GM12878 (cell line): ENCODE data around the gene UROC1. TPM values are rescaled to one million over a fixed set of nuclear protein-coding genes. Genes with fewer than 3 reads are reported as not detected.

Experiments
- ATAC-seq: fragments of 200-7000 bp; cut with Tn5 transposase; 3 replicates; pipeline ENCODE4 v1.9.1; 2020; ENCODE audit warnings: mild to moderate bottlenecking, moderate library complexity
- BruUV-seq: library from RNA; stranded (reverse); fragments of 400-500 nt; replicated peaks from 2 replicates; lab custom pipeline; 2021; lab: Mats Ljungman, UMichigan
- CTCF ChIA-PET: fragments of 300-600 bp; sonication (Branson Sonifier 250); formaldehyde crosslinking; extraction: SDS; loops from one replicate; lab custom pipeline; 2021; ENCODE audit warnings: inconsistent platforms; lab: Yijun Ruan, JAX
- POLR2A ChIA-PET: fragments of 350-600 bp; formaldehyde crosslinking; extraction: SDS; loops from one replicate; lab custom pipeline; 2021; ENCODE audit warnings: inconsistent platforms; lab: Charles Lee
- RAD21 ChIA-PET: fragments of 300-600 bp; sonication (Branson Sonifier 250); formaldehyde crosslinking; loops from one replicate; lab custom pipeline; 2023; ENCODE audit warnings: antibody characterized with exemption; ENCODE audit not compliant: unreplicated experiment; lab: Charles Lee
- SMC1A ChIA-PET: fragments of 300-600 bp; sonication (Branson Sonifier 250); formaldehyde crosslinking; loops from one replicate; lab custom pipeline; 2023; ENCODE audit not compliant: unreplicated experiment, uncharacterized antibody; lab: Charles Lee
- DNase-seq: peaks from one replicate; pipeline ENCODE4 v3.0.0-alpha.2; 2011; ENCODE audit warnings: low read depth, low spot score
- FAIRE-seq: peaks from 3 replicates; lab custom pipeline; 2011; peaks lifted over from hg19 to GRCh38; lab: Jason Lieb, UNC
- H2AFZ ChIP-seq: 2 replicates; pipeline ENCODE4 v1.6.0; 2011; ENCODE audit warnings: low read depth, low read length, control low read depth; ENCODE audit not compliant: control insufficient read depth
- H3K27ac ChIP-seq: 2 replicates; pipeline ENCODE4 v1.5.1; 2011; ENCODE audit warnings: control low read depth; ENCODE audit not compliant: control insufficient read depth, insufficient read depth
- H3K27me3 ChIP-seq, 2 experiments: replicated peaks in 1 of 2; 2 replicates each; pipeline versions ENCODE4 v1.6.0 to v1.6.1; 2011; ENCODE audit warnings: low read length in 1 of 2; ENCODE audit not compliant: control insufficient read depth in 2 of 2, insufficient read depth in 2 of 2
- H3K36me3 ChIP-seq, 2 experiments: 2 replicates each; pipeline ENCODE4 v1.5.1; 2011; ENCODE audit warnings: low read length in 1 of 2; ENCODE audit not compliant: control insufficient read depth in 2 of 2, insufficient read depth in 2 of 2
- H3K4me1 ChIP-seq: 2 replicates; pipeline ENCODE4 v1.6.1; 2011; ENCODE audit warnings: mild to moderate bottlenecking, low read length, moderate library complexity, mixed read lengths; ENCODE audit not compliant: control insufficient read depth, insufficient read depth
- H3K4me2 ChIP-seq: 2 replicates; pipeline ENCODE4 v1.6.0; 2011; ENCODE audit warnings: control low read depth; ENCODE audit not compliant: control insufficient read depth, insufficient read depth
- H3K4me3 ChIP-seq: fragments of 200-600 bp; sonication (generic); 2 replicates; pipeline ENCODE4 v1.5.1; 2016
- H3K79me2 ChIP-seq: 2 replicates; pipeline ENCODE4 v1.6.0; 2011; ENCODE audit warnings: low read length; ENCODE audit not compliant: control insufficient read depth, insufficient read depth
- H3K9ac ChIP-seq: 2 replicates; pipeline ENCODE4 v1.8.0; 2011; ENCODE audit warnings: low read length, control low read depth, mixed read lengths; ENCODE audit not compliant: control insufficient read depth, insufficient read depth
- H3K9me3 ChIP-seq: replicated peaks from 3 replicates; pipeline ENCODE4 v1.5.1; 2011; ENCODE audit warnings: mild to moderate bottlenecking, low read length; ENCODE audit not compliant: control insufficient read depth, insufficient read depth
- H4K20me1 ChIP-seq: 2 replicates; pipeline ENCODE4 v1.6.0; 2011; ENCODE audit not compliant: control insufficient read depth, insufficient read depth
- NR2C2 ChIP-seq: IDR thresholded peaks from 2 replicates; pipeline ENCODE4 v1.6.1; 2011; ENCODE audit warnings: borderline replicate concordance, low read depth; ENCODE audit not compliant: control insufficient read depth, insufficient read length
- RAD21 ChIP-seq: IDR thresholded peaks from 2 replicates; pipeline ENCODE4 v1.6.1; 2011; ENCODE audit warnings: mild to moderate bottlenecking, low read depth, low read length, moderate library complexity; ENCODE audit not compliant: insufficient read depth
- WGBS: methylation state at CpG from one replicate; pipeline ENCODE4 v1.1.6; 2016; ENCODE audit warnings: low lambda C conversion rate; ENCODE audit not compliant: insufficient replicate concordance, insufficient coverage; ENCODE audit errors: missing lambda C conversion rate; 5-methylcytosine and 5-hydroxymethylcytosine counted together
- in situ Hi-C: fragments of 300-500 bp; cut with MboI; formaldehyde crosslinking; loops from 9 replicates; pipeline ENCODE4 v1.14.3; 2018; ENCODE audit warnings: mixed read lengths
- intact Hi-C: fragments of 100-400 bp; cut with micrococcal nuclease; formaldehyde crosslinking; loops from one replicate; pipeline ENCODE4 v1.14.2; 2022; ENCODE audit not compliant: unreplicated experiment
- polyA plus RNA-seq, 11 experiments: library from polyadenylated mRNA; depleted of rRNA in 4 of 11; unstranded in 6 of 11; stranded (reverse) in 5 of 11; fragments of >200 nt; fragmentation: Nextera tagmentation in 4 of 11; fragmentation: Illumina TruSeq in 1 of 11; extraction: Ambion mirVana in 4 of 11; extraction: Trizol in 1 of 11; gene quantifications; 1 replicate in 1 of 11; 2 replicates in 10 of 11; pipeline versions ENCODE4 v1.2.1 to v1.2.3, GENCODE V29; 2011 to 2016; ENCODE audit warnings: inconsistent platforms in 2 of 11, missing spikeins in 2 of 11, low read depth in 1 of 11
- small RNA-seq: library from RNA; depleted of rRNA; stranded (forward); fragments of <200 nt; gene quantifications from one replicate; pipeline ENCODE3, GENCODE V24; 2014
- total RNA-seq, 4 experiments: library from RNA; depleted of rRNA in 3 of 4; stranded (reverse); fragments of >200 nt in 3 of 4; fragmentation: Illumina TruSeq in 1 of 4; extraction: Trizol in 1 of 4; gene quantifications; 2 replicates each; pipeline versions ENCODE4 v1.2.1 to v1.2.3, GENCODE V29; 2013 to 2021

Gene UROC1
- total and polyA plus RNA-seq, 10 of the 15 experiments (the other 5 are each of a cell fraction or from before 2014, with no cell fraction given) = 0.04 TPM; not detected in 9

- Histone ChIP-seq H3K79me2 (no peaks in the 10 kb centered on the region), H2AFZ (no peak overlapping the region), H3K27ac (no peak overlapping the region), H3K36me3 (no peaks in the 10 kb centered on the region; a peak in 1 of 4 replicates), H3K4me1 (peaks cover 8% of the 10 kb centered on the region), H3K4me3 (no peak overlapping the region)
- in situ Hi-C loops (no loop called here), intact Hi-C loops (no loop called here)
- ChIA-PET CTCF (no interaction called here), SMC1A (interaction anchor here (1.4 kb wide), 1 partner anchor 41 kb away, joined by 5 read pairs; no protein-coding TSS in a partner anchor)
- no peak for ATAC-seq
- no peak for TF ChIP-seq NR2C2
- no peak for TF ChIP-seq RAD21
- TF ChIP-seq, all 136 proteins: peak for 0
- 73% methylated on average over 4 of the region's 4 CpGs for WGBS
- ChIA-PET POLR2A (no interaction called here), RAD21 (no interaction called here)
- peaks cover 2% of the 10 kb centered on the region; the same call in 1 of the 3 replicates for H3K9me3 ChIP-seq
- H3K4me2 ChIP-seq = no peak overlapping the region
- BruUV-seq = no TSS peak
- DNase-seq (no peak), FAIRE-seq (no peak)
- H3K9ac ChIP-seq = no peak overlapping the region
- H4K20me1 ChIP-seq = no peaks in the 10 kb centered on the region
- no peaks in the 10 kb centered on the region for H3K27me3 ChIP-seq
Measured at GRCh38 chr3:126432361-126433104, 85.0 kb downstream of the UROC1 start.

Small RNA genes lying within 50 kb of the gene (small RNA-seq; reads per million reads assigned to genes)
- gene RNA5SP138 = 0.16 reads per million

Other genes starting within 250 kb of the UROC1 start
- not detected in 2 replicates for gene KLF15, start 160.4 kb downstream of the UROC1 start, total RNA-seq (2014; rRNA removed)
- gene KLF15, start 160.4 kb downstream of the UROC1 start, total RNA-seq (2014; rRNA removed; fragmentation: Illumina TruSeq; extraction: Trizol) = not detected in 2 replicates
- gene KLF15, start 160.4 kb downstream of the UROC1 start, total RNA-seq (2021) = 0.15 TPM in 1 of 2 replicates, not detected in the other
- not detected in 2 replicates for gene KLF15, start 160.4 kb downstream of the UROC1 start, polyA plus RNA-seq (2011; rRNA removed)
- not detected in 2 replicates for gene KLF15, start 160.4 kb downstream of the UROC1 start, polyA plus RNA-seq (2014; fragmentation: Illumina TruSeq; extraction: Trizol)
- not detected for gene KLF15, start 160.4 kb downstream of the UROC1 start, polyA plus RNA-seq (2014; fragmentation: Nextera tagmentation; extraction: Ambion mirVana)
- gene KLF15, start 160.4 kb downstream of the UROC1 start, polyA plus RNA-seq (2014; rRNA removed) = not detected in 2 replicates
- gene KLF15, start 160.4 kb downstream of the UROC1 start, polyA plus RNA-seq (2016; fragmentation: Nextera tagmentation; extraction: Ambion mirVana) = not detected
- not detected in 2 replicates for gene CFAP100, start 122.9 kb downstream of the UROC1 start, total RNA-seq (2014; rRNA removed)
- gene CFAP100, start 122.9 kb downstream of the UROC1 start, total RNA-seq (2014; rRNA removed; fragmentation: Illumina TruSeq; extraction: Trizol) = not detected in 2 replicates
- gene CFAP100, start 122.9 kb downstream of the UROC1 start, total RNA-seq (2021) = not detected in 2 replicates
- not detected in 2 replicates for gene CFAP100, start 122.9 kb downstream of the UROC1 start, polyA plus RNA-seq (2011; rRNA removed)
- not detected in 2 replicates for gene CFAP100, start 122.9 kb downstream of the UROC1 start, polyA plus RNA-seq (2014; fragmentation: Illumina TruSeq; extraction: Trizol)
- not detected for gene CFAP100, start 122.9 kb downstream of the UROC1 start, polyA plus RNA-seq (2014; fragmentation: Nextera tagmentation; extraction: Ambion mirVana)
- 0.04 TPM in 1 of 2 replicates, not detected in the other for gene CFAP100, start 122.9 kb downstream of the UROC1 start, polyA plus RNA-seq (2014; rRNA removed)
- under 1 TPM in 1 of 2 experiments, not detected in 1; 0.27 TPM for gene CFAP100, start 122.9 kb downstream of the UROC1 start, polyA plus RNA-seq (2016; fragmentation: Nextera tagmentation; extraction: Ambion mirVana)
- gene ZXDC, start 41.9 kb downstream of the UROC1 start, total RNA-seq (2014; rRNA removed) = 12.9 and 15.0 TPM in 2 replicates
- gene ZXDC, start 41.9 kb downstream of the UROC1 start, total RNA-seq (2014; rRNA removed; fragmentation: Illumina TruSeq; extraction: Trizol) = 7.5 and 8.1 TPM in 2 replicates
- gene ZXDC, start 41.9 kb downstream of the UROC1 start, total RNA-seq (2021) = 14.7 and 15.3 TPM in 2 replicates
- gene ZXDC, start 41.9 kb downstream of the UROC1 start, polyA plus RNA-seq (2011; rRNA removed) = 6.9 and 12.9 TPM in 2 replicates
- gene ZXDC, start 41.9 kb downstream of the UROC1 start, polyA plus RNA-seq (2014; fragmentation: Illumina TruSeq; extraction: Trizol) = 5.8 and 8.9 TPM in 2 replicates
- gene ZXDC, start 41.9 kb downstream of the UROC1 start, polyA plus RNA-seq (2014; fragmentation: Nextera tagmentation; extraction: Ambion mirVana) = 1 to 10 TPM in 1 of 2 experiments, under 1 TPM in 1; 0.72 to 1.2 TPM
- 12.1 and 13.7 TPM in 2 replicates for gene ZXDC, start 41.9 kb downstream of the UROC1 start, polyA plus RNA-seq (2014; rRNA removed)
- gene ZXDC, start 41.9 kb downstream of the UROC1 start, polyA plus RNA-seq (2016; fragmentation: Nextera tagmentation; extraction: Ambion mirVana) = 1 to 10 TPM; 1.3 to 6.6 TPM
- not detected in 2 replicates for gene CHST13, start 6.4 kb upstream of the UROC1 start, total RNA-seq (2014; rRNA removed)
- not detected in 2 replicates for gene CHST13, start 6.4 kb upstream of the UROC1 start, total RNA-seq (2014; rRNA removed; fragmentation: Illumina TruSeq; extraction: Trizol)
- not detected in 2 replicates for gene CHST13, start 6.4 kb upstream of the UROC1 start, total RNA-seq (2021)
- gene CHST13, start 6.4 kb upstream of the UROC1 start, polyA plus RNA-seq (2011; rRNA removed) = not detected in 2 replicates
- gene CHST13, start 6.4 kb upstream of the UROC1 start, polyA plus RNA-seq (2014; fragmentation: Illumina TruSeq; extraction: Trizol) = not detected in 2 replicates
- not detected for gene CHST13, start 6.4 kb upstream of the UROC1 start, polyA plus RNA-seq (2014; fragmentation: Nextera tagmentation; extraction: Ambion mirVana)
- gene CHST13, start 6.4 kb upstream of the UROC1 start, polyA plus RNA-seq (2014; rRNA removed) = not detected in 2 replicates
- not detected for gene CHST13, start 6.4 kb upstream of the UROC1 start, polyA plus RNA-seq (2016; fragmentation: Nextera tagmentation; extraction: Ambion mirVana)
- not detected in 2 replicates for gene C3orf22, start 41.2 kb upstream of the UROC1 start, total RNA-seq (2014; rRNA removed)
- gene C3orf22, start 41.2 kb upstream of the UROC1 start, total RNA-seq (2014; rRNA removed; fragmentation: Illumina TruSeq; extraction: Trizol) = not detected in 2 replicates
- not detected in 2 replicates for gene C3orf22, start 41.2 kb upstream of the UROC1 start, total RNA-seq (2021)
- not detected in 2 replicates for gene C3orf22, start 41.2 kb upstream of the UROC1 start, polyA plus RNA-seq (2011; rRNA removed)
- gene C3orf22, start 41.2 kb upstream of the UROC1 start, polyA plus RNA-seq (2014; fragmentation: Illumina TruSeq; extraction: Trizol) = not detected in 2 replicates
- not detected for gene C3orf22, start 41.2 kb upstream of the UROC1 start, polyA plus RNA-seq (2014; fragmentation: Nextera tagmentation; extraction: Ambion mirVana)
- gene C3orf22, start 41.2 kb upstream of the UROC1 start, polyA plus RNA-seq (2014; rRNA removed) = not detected in 2 replicates
- not detected for gene C3orf22, start 41.2 kb upstream of the UROC1 start, polyA plus RNA-seq (2016; fragmentation: Nextera tagmentation; extraction: Ambion mirVana)
- gene TXNRD3, start 137.4 kb upstream of the UROC1 start, total RNA-seq (2014; rRNA removed) = not detected in 2 replicates
- gene TXNRD3, start 137.4 kb upstream of the UROC1 start, total RNA-seq (2014; rRNA removed; fragmentation: Illumina TruSeq; extraction: Trizol) = not detected in 2 replicates
- gene TXNRD3, start 137.4 kb upstream of the UROC1 start, total RNA-seq (2021) = not detected in 2 replicates
- not detected in 2 replicates for gene TXNRD3, start 137.4 kb upstream of the UROC1 start, polyA plus RNA-seq (2011; rRNA removed)
- not detected in 2 replicates for gene TXNRD3, start 137.4 kb upstream of the UROC1 start, polyA plus RNA-seq (2014; fragmentation: Illumina TruSeq; extraction: Trizol)
- not detected for gene TXNRD3, start 137.4 kb upstream of the UROC1 start, polyA plus RNA-seq (2014; fragmentation: Nextera tagmentation; extraction: Ambion mirVana)
- not detected in 2 replicates for gene TXNRD3, start 137.4 kb upstream of the UROC1 start, polyA plus RNA-seq (2014; rRNA removed)
- gene TXNRD3, start 137.4 kb upstream of the UROC1 start, polyA plus RNA-seq (2016; fragmentation: Nextera tagmentation; extraction: Ambion mirVana) = not detected
- 13.3 TPM in 2 replicates for gene CHCHD6, start 186.5 kb upstream of the UROC1 start, total RNA-seq (2014; rRNA removed)
- gene CHCHD6, start 186.5 kb upstream of the UROC1 start, total RNA-seq (2014; rRNA removed; fragmentation: Illumina TruSeq; extraction: Trizol) = 5.9 and 6.8 TPM in 2 replicates
- 11.9 and 12.6 TPM in 2 replicates for gene CHCHD6, start 186.5 kb upstream of the UROC1 start, total RNA-seq (2021)
- 7.2 and 11.9 TPM in 2 replicates for gene CHCHD6, start 186.5 kb upstream of the UROC1 start, polyA plus RNA-seq (2011; rRNA removed)
- gene CHCHD6, start 186.5 kb upstream of the UROC1 start, polyA plus RNA-seq (2014; fragmentation: Illumina TruSeq; extraction: Trizol) = 2.9 and 5.6 TPM in 2 replicates
- gene CHCHD6, start 186.5 kb upstream of the UROC1 start, polyA plus RNA-seq (2014; fragmentation: Nextera tagmentation; extraction: Ambion mirVana) = 1 to 10 TPM; 2.7 to 3.8 TPM
- gene CHCHD6, start 186.5 kb upstream of the UROC1 start, polyA plus RNA-seq (2014; rRNA removed) = 14.3 and 16.5 TPM in 2 replicates
- 10 to 100 TPM; 13.1 to 16.7 TPM for gene CHCHD6, start 186.5 kb upstream of the UROC1 start, polyA plus RNA-seq (2016; fragmentation: Nextera tagmentation; extraction: Ambion mirVana)